Right lobe of liver (tissue), 4 donors: ENCODE data around the gene CYP17A1.

ENCODE experiments used
- POLR2A ChIP-seq: fragments of 450-650 bp; IDR thresholded peaks from one replicate; pipeline ENCODE4 v1.6.1; 2017; ENCODE audit warnings: antibody characterized with exemption, mild to moderate bottlenecking
- TF ChIP-seq, protein P1 (sequence below), 4 donors: fragments of 200-600 bp in 3 of 4; fragments of 450-650 bp in 1 of 4; IDR thresholded peaks; one replicate each; pipeline versions ENCODE4 v1.5.1 to v1.8.0; 2016 to 2022; ENCODE audit warnings: antibody characterized with exemption in 4 of 4, mild to moderate bottlenecking in 2 of 4
- donor health status: DM: no; HTN: no; CAD: no.
- donor health status: DM: no; HTN: no; CAD: no.
- donor health status: DM: no; HTN: yes; CAD: no.

DNA sequence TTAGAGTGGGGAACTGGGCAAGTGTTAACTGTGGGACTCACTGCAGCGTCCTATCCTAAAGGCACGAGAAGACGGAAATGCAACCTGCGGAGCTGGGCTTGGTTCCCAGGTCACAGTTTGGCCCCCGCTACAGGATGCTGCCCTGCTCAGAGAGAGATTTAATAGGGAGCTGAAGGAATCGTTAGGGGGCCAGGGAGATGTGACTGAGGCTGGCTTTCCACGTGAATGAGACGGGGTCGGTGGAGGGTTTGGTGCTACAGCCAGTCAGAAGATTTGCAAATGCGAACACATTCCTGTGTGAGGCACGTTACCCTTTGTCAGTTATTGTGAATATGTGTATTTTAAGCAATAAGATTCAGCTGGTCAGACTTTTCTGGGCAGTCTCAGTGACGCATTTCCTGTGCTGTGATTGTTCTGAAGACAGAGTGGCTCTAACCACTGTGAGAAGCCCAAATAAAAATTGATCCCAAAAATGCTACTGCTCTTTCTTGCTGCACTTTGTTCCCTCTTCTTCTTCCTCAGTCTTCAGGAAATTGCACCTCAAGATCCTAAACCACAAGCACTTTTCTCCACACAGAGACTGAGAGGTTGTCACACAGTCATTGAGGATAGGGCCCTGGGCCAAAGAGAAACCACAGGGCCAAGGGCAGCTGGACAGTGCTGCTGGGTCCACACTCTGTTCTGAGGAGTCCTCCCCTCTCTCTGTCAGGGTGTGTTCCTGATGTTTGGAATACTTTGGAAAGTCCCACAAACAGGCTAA is 21.2 kb downstream of the CYP17A1 start:
- TF ChIP-seq, protein P1, sequence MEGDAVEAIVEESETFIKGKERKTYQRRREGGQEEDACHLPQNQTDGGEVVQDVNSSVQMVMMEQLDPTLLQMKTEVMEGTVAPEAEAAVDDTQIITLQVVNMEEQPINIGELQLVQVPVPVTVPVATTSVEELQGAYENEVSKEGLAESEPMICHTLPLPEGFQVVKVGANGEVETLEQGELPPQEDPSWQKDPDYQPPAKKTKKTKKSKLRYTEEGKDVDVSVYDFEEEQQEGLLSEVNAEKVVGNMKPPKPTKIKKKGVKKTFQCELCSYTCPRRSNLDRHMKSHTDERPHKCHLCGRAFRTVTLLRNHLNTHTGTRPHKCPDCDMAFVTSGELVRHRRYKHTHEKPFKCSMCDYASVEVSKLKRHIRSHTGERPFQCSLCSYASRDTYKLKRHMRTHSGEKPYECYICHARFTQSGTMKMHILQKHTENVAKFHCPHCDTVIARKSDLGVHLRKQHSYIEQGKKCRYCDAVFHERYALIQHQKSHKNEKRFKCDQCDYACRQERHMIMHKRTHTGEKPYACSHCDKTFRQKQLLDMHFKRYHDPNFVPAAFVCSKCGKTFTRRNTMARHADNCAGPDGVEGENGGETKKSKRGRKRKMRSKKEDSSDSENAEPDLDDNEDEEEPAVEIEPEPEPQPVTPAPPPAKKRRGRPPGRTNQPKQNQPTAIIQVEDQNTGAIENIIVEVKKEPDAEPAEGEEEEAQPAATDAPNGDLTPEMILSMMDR (IDR thresholded peaks at IDR 0.05), result no peak
- TF ChIP-seq POLR2A, result peak; percentile 50
